WTC11 (cell line): ENCODE measurements around the gene AOX1. TPM values are rescaled to one million over a fixed set of nuclear protein-coding genes. Genes with fewer than 3 reads are reported as not detected.

Source experiments
- ATAC-seq: fragments of 200-7000 bp; cut with Tn5 transposase; 2 replicates; pipeline ENCODE4 v1.10.0; 2021; ENCODE audit warnings: mild to moderate bottlenecking, moderate library complexity
- CTCF ChIA-PET: fragments of 300-600 bp; sonication (Branson Sonifier 250); formaldehyde crosslinking; loops from one replicate; lab custom pipeline; 2021; ENCODE audit warnings: antibody characterized with exemption; lab: Charles Lee
- POLR2A ChIA-PET: fragments of 350-600 bp; sonication (Branson Sonifier 250); formaldehyde crosslinking; loops from one replicate; lab custom pipeline; 2021; ENCODE audit warnings: antibody characterized with exemption; lab: Charles Lee
- DNase-seq: peaks from one replicate; pipeline ENCODE4 v3.0.0; 2021; ENCODE audit warnings: low spot score
- H3K27ac Mint-ChIP-seq: 2 replicates; pipeline ENCODE4 v1.8.0; 2021; ENCODE audit warnings: mixed read lengths
- H3K27me3 Mint-ChIP-seq: 2 replicates; pipeline ENCODE4 v1.8.0; 2021; ENCODE audit warnings: low read depth, mild to moderate bottlenecking, moderate library complexity, mixed read lengths
- H3K36me3 Mint-ChIP-seq: 2 replicates; pipeline ENCODE4 v1.8.0; 2021; ENCODE audit warnings: mixed read lengths
- H3K4me1 Mint-ChIP-seq: 2 replicates; pipeline ENCODE4 v1.8.0; 2022; ENCODE audit warnings: mixed read lengths
- H3K4me3 Mint-ChIP-seq: 2 replicates; pipeline ENCODE4 v1.8.0; 2021; ENCODE audit warnings: mild to moderate bottlenecking, moderate library complexity, mixed read lengths
- H3K9me3 Mint-ChIP-seq: 2 replicates; pipeline ENCODE4 v1.8.0; 2021; ENCODE audit warnings: mixed read lengths
- CREM ChIP-seq: sonication (generic); formaldehyde crosslinking; IDR thresholded peaks from 2 replicates; pipeline ENCODE4 v1.8.1; 2022; ENCODE audit warnings: mild to moderate bottlenecking, missing genetic modification reagents, moderate library complexity
- ELF4 ChIP-seq: sonication (generic); formaldehyde crosslinking; IDR thresholded peaks from 2 replicates; pipeline ENCODE4 v1.8.1; 2022; ENCODE audit warnings: low read depth, mild to moderate bottlenecking, moderate library complexity, missing genetic modification reagents
- EMX1 ChIP-seq: fragments of 250-450 bp; sonication (Bioruptor Pico); IDR thresholded peaks from 2 replicates; pipeline ENCODE4 v1.8.0; 2021; ENCODE audit warnings: mild to moderate bottlenecking
- ETV6 ChIP-seq: sonication (generic); formaldehyde crosslinking; IDR thresholded peaks from 2 replicates; pipeline ENCODE4 v1.8.1; 2022; ENCODE audit warnings: mild to moderate bottlenecking, missing genetic modification reagents
- FOXK1 ChIP-seq: sonication (generic); formaldehyde crosslinking; IDR thresholded peaks from 2 replicates; pipeline ENCODE4 v1.8.0; 2022; ENCODE audit warnings: mild to moderate bottlenecking, moderate library complexity, missing genetic modification reagents
- GRHL2 ChIP-seq: fragments of 250-450 bp; sonication (Bioruptor Pico); IDR thresholded peaks from 2 replicates; pipeline ENCODE4 v1.8.0; 2022; ENCODE audit warnings: mild to moderate bottlenecking, moderate library complexity; ENCODE audit not compliant: insufficient replicate concordance, severe bottlenecking
- IRF2 ChIP-seq: sonication (generic); formaldehyde crosslinking; IDR thresholded peaks from 2 replicates; pipeline ENCODE4 v1.8.0; 2022; ENCODE audit warnings: low read depth, missing genetic modification reagents, borderline replicate concordance
- MYBL2 ChIP-seq: sonication (generic); formaldehyde crosslinking; IDR thresholded peaks from 2 replicates; pipeline ENCODE4 v1.8.1; 2023; ENCODE audit warnings: mild to moderate bottlenecking, moderate library complexity, missing genetic modification reagents
- NFATC4 ChIP-seq: fragments of 250-450 bp; sonication (Bioruptor Pico); IDR thresholded peaks from 2 replicates; pipeline ENCODE4 v1.9.0; 2021; ENCODE audit warnings: mild to moderate bottlenecking
- NFE2L1 ChIP-seq: sonication (generic); formaldehyde crosslinking; IDR thresholded peaks from 2 replicates; pipeline ENCODE4 v1.8.1; 2023; ENCODE audit warnings: missing genetic modification reagents
- NFYB ChIP-seq: sonication (generic); formaldehyde crosslinking; conservative IDR thresholded peaks from 2 replicates; pipeline ENCODE4 v1.8.0; 2022; ENCODE audit warnings: low read depth, missing genetic modification reagents
- NR2C2 ChIP-seq: sonication (generic); formaldehyde crosslinking; IDR thresholded peaks from 2 replicates; pipeline ENCODE4 v1.8.0; 2022; ENCODE audit warnings: mild to moderate bottlenecking, missing genetic modification reagents
- RELA ChIP-seq: sonication (generic); formaldehyde crosslinking; IDR thresholded peaks from 2 replicates; pipeline ENCODE4 v1.8.1; 2022; ENCODE audit warnings: missing genetic modification reagents, mild to moderate bottlenecking, borderline replicate concordance
- SOX15 ChIP-seq: fragments of 250-450 bp; sonication (Bioruptor Pico); IDR thresholded peaks from 2 replicates; pipeline ENCODE4 v1.9.0; 2021; ENCODE audit warnings: mild to moderate bottlenecking
- SP1 ChIP-seq: sonication (generic); formaldehyde crosslinking; conservative IDR thresholded peaks from 2 replicates; pipeline ENCODE4 v1.8.1; 2022; ENCODE audit warnings: missing genetic modification reagents
- TP53 ChIP-seq: sonication (generic); formaldehyde crosslinking; IDR thresholded peaks from 2 replicates; pipeline ENCODE4 v1.8.1; 2023; ENCODE audit warnings: mild to moderate bottlenecking, missing genetic modification reagents
- ZNF317 ChIP-seq: sonication (generic); formaldehyde crosslinking; IDR thresholded peaks from 2 replicates; pipeline ENCODE4 v1.8.1; 2023; ENCODE audit warnings: low read depth, mild to moderate bottlenecking, moderate library complexity, missing genetic modification reagents, borderline replicate concordance
- ZNF396 ChIP-seq: fragments of 250-450 bp; sonication (Bioruptor Pico); IDR thresholded peaks from 2 replicates; pipeline ENCODE4 v1.8.0; 2021; ENCODE audit warnings: mild to moderate bottlenecking, moderate library complexity, borderline replicate concordance
- total RNA-seq: library from RNA; stranded (reverse); gene quantifications from 3 replicates; pipeline ENCODE4 v1.2.3, GENCODE V29; 2021
- TF ChIP-seq, protein P1 (sequence below): sonication (generic); formaldehyde crosslinking; IDR thresholded peaks from 2 replicates; pipeline ENCODE4 v1.8.0; 2022; ENCODE audit warnings: missing genetic modification reagents
- TF ChIP-seq, protein P2 (sequence below): sonication (generic); formaldehyde crosslinking; conservative IDR thresholded peaks from 2 replicates; pipeline ENCODE4 v1.8.1; 2022; ENCODE audit warnings: mild to moderate bottlenecking, missing genetic modification reagents
- TF ChIP-seq, protein P3 (sequence below): sonication (generic); formaldehyde crosslinking; IDR thresholded peaks from 2 replicates; pipeline ENCODE4 v1.8.1; 2022; ENCODE audit warnings: mild to moderate bottlenecking, moderate library complexity, missing genetic modification reagents
- TF ChIP-seq, protein P4 (sequence below): sonication (generic); formaldehyde crosslinking; IDR thresholded peaks from 2 replicates; pipeline ENCODE4 v1.8.1; 2022; ENCODE audit warnings: low read depth, missing genetic modification reagents, borderline replicate concordance
- TF ChIP-seq, protein P5 (sequence below): sonication (generic); formaldehyde crosslinking; IDR thresholded peaks from 2 replicates; pipeline ENCODE4 v1.8.1; 2022; ENCODE audit warnings: mild to moderate bottlenecking, missing genetic modification reagents, moderate library complexity, borderline replicate concordance
- TF ChIP-seq, protein P6 (sequence below): sonication (generic); formaldehyde crosslinking; IDR thresholded peaks from 2 replicates; pipeline ENCODE4 v1.8.0; 2022; ENCODE audit warnings: mild to moderate bottlenecking, missing genetic modification reagents
- TF ChIP-seq, protein P7 (sequence below): sonication (generic); formaldehyde crosslinking; IDR thresholded peaks from 2 replicates; pipeline ENCODE4 v1.8.1; 2023; ENCODE audit warnings: mild to moderate bottlenecking, missing genetic modification reagents, moderate library complexity

AOX1 gene
- total RNA-seq, 1 experiment from 2014 or later = 4.8 TPM

DNA sequence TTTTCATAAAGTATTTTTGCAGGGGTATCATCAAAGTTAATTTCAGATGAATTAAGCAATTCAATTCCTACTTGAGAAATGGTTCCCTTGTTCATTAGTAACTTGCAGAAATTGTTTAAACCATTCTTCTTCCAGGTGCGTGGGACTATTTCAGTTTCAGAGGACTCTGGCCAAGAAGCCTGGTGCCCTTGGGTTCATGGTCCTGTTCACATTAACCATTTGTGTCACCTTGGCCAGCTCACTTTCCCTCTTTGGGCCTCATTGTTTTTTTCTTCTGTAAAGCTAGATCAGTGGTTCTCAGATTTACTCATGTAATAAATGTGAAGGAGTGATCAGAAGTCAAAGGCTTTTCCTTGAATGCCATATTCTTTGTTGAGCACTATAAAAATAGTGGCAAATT is 113.5 kb downstream of the AOX1 start:
- Mint-ChIP-seq H3K36me3 (no peaks in the 10 kb centered on the region), H3K27ac (no peak overlapping the region), H3K4me1 (peaks cover 5% of the 10 kb centered on the region; the same call in 1 of the 2 replicates), H3K4me3 (no peak overlapping the region), H3K9me3 (no peaks in the 10 kb centered on the region), H3K27me3 (no peaks in the 10 kb centered on the region)
- no peak for ATAC-seq
- no peak for TF ChIP-seq NFYB
- TF ChIP-seq NFATC4 (CRISPR knock-in tag) = no peak
- TF ChIP-seq NFE2L1 (CRISPR knock-in tag) = no peak
- TF ChIP-seq, protein P1, sequence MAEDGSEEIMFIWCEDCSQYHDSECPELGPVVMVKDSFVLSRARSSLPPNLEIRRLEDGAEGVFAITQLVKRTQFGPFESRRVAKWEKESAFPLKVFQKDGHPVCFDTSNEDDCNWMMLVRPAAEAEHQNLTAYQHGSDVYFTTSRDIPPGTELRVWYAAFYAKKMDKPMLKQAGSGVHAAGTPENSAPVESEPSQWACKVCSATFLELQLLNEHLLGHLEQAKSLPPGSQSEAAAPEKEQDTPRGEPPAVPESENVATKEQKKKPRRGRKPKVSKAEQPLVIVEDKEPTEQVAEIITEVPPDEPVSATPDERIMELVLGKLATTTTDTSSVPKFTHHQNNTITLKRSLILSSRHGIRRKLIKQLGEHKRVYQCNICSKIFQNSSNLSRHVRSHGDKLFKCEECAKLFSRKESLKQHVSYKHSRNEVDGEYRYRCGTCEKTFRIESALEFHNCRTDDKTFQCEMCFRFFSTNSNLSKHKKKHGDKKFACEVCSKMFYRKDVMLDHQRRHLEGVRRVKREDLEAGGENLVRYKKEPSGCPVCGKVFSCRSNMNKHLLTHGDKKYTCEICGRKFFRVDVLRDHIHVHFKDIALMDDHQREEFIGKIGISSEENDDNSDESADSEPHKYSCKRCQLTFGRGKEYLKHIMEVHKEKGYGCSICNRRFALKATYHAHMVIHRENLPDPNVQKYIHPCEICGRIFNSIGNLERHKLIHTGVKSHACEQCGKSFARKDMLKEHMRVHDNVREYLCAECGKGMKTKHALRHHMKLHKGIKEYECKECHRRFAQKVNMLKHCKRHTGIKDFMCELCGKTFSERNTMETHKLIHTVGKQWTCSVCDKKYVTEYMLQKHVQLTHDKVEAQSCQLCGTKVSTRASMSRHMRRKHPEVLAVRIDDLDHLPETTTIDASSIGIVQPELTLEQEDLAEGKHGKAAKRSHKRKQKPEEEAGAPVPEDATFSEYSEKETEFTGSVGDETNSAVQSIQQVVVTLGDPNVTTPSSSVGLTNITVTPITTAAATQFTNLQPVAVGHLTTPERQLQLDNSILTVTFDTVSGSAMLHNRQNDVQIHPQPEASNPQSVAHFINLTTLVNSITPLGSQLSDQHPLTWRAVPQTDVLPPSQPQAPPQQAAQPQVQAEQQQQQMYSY (CRISPR knock-in tag) = no peak
- TF ChIP-seq, protein P2, sequence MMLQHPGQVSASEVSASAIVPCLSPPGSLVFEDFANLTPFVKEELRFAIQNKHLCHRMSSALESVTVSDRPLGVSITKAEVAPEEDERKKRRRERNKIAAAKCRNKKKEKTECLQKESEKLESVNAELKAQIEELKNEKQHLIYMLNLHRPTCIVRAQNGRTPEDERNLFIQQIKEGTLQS (CRISPR knock-in tag) = no peak
- DNase-seq = no peak
- ChIA-PET CTCF (interaction anchor here (1.6 kb wide), 1 partner anchor 14 kb away, joined by 4 read pairs; no protein-coding TSS in a partner anchor), POLR2A (no interaction called here)

DNA sequence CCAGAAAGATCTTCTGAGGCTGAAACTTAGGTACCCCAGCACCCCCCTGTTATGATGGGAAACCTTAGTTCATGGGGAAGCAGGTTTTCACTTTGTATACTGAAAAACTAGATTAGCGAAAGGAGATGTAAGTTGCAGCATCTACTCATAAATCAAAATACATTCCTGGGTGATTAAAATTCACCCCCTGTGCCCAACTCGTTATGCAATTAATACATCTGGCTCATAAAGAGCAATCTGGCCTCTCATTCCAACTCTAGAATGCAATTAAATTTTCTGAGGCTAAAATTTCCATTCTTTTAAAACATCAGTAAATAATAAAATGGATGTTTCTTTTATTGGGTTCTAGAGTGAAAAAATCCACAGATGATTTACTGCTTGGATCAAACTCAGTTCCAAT is 115.0 kb downstream of the AOX1 start:
- Mint-ChIP-seq H3K36me3 (no peaks in the 10 kb centered on the region), H3K27ac (no peak overlapping the region), H3K27me3 (no peaks in the 10 kb centered on the region), H3K4me3 (no peak overlapping the region), H3K9me3 (no peaks in the 10 kb centered on the region), H3K4me1 (peaks cover 11% of the 10 kb centered on the region)
- DNase-seq (no peak), ATAC-seq (no peak)
- CTCF ChIA-PET = interaction anchor here (5.5 kb wide), 1 partner anchor 218 kb away, joined by 40 read pairs; no protein-coding TSS in a partner anchor
- no peak for TF ChIP-seq GRHL2 (CRISPR knock-in tag)
- no peak for TF ChIP-seq FOXK1
- TF ChIP-seq RELA (CRISPR knock-in tag) = no peak
- no peak for TF ChIP-seq ZNF396 (CRISPR knock-in tag)
- no peak for TF ChIP-seq IRF2
- POLR2A ChIA-PET = no interaction called here

DNA sequence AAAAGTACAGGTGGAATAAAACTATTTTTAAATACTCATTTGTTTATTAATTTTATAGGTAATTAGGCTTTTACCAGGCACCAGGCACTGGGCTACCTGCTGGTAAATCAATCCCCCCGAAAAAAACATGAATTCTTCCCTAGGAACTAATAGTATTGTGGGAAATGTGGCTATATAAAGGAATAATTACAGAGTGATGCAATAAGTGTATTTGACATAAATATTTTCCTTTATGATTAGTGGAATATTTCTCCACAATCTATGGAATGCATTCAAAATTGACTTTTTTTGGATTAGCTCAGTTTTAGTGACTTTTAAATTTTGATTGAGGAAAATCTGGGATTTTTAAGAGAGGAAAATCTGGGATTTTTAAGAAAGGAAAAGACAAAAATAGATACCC is 116.2 kb downstream of the AOX1 start:
- no peaks in the 10 kb centered on the region for H3K9me3 Mint-ChIP-seq
- TF ChIP-seq, protein P3, sequence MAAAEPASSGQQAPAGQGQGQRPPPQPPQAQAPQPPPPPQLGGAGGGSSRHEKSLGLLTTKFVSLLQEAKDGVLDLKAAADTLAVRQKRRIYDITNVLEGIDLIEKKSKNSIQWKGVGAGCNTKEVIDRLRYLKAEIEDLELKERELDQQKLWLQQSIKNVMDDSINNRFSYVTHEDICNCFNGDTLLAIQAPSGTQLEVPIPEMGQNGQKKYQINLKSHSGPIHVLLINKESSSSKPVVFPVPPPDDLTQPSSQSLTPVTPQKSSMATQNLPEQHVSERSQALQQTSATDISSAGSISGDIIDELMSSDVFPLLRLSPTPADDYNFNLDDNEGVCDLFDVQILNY = no peak
- TF ChIP-seq CREM (CRISPR knock-in tag) = no peak
- no peak for TF ChIP-seq NR2C2 (CRISPR knock-in tag)
- TF ChIP-seq FOXK1 = no peak
- TF ChIP-seq, protein P4, sequence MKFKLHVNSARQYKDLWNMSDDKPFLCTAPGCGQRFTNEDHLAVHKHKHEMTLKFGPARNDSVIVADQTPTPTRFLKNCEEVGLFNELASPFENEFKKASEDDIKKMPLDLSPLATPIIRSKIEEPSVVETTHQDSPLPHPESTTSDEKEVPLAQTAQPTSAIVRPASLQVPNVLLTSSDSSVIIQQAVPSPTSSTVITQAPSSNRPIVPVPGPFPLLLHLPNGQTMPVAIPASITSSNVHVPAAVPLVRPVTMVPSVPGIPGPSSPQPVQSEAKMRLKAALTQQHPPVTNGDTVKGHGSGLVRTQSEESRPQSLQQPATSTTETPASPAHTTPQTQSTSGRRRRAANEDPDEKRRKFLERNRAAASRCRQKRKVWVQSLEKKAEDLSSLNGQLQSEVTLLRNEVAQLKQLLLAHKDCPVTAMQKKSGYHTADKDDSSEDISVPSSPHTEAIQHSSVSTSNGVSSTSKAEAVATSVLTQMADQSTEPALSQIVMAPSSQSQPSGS = no peak
- no peak for TF ChIP-seq MYBL2
- TF ChIP-seq EMX1 = no peak
- TF ChIP-seq, protein P5, sequence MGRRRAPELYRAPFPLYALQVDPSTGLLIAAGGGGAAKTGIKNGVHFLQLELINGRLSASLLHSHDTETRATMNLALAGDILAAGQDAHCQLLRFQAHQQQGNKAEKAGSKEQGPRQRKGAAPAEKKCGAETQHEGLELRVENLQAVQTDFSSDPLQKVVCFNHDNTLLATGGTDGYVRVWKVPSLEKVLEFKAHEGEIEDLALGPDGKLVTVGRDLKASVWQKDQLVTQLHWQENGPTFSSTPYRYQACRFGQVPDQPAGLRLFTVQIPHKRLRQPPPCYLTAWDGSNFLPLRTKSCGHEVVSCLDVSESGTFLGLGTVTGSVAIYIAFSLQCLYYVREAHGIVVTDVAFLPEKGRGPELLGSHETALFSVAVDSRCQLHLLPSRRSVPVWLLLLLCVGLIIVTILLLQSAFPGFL = no peak
- TF ChIP-seq SP1 (CRISPR knock-in tag) = no peak
- TF ChIP-seq SOX15 (CRISPR knock-in tag) = no peak
- TF ChIP-seq ZNF317 (CRISPR knock-in tag) = no peak
- TF ChIP-seq TP53 (CRISPR knock-in tag) = no peak
- TF ChIP-seq ETV6 (CRISPR knock-in tag) = no peak
- TF ChIP-seq, protein P6, sequence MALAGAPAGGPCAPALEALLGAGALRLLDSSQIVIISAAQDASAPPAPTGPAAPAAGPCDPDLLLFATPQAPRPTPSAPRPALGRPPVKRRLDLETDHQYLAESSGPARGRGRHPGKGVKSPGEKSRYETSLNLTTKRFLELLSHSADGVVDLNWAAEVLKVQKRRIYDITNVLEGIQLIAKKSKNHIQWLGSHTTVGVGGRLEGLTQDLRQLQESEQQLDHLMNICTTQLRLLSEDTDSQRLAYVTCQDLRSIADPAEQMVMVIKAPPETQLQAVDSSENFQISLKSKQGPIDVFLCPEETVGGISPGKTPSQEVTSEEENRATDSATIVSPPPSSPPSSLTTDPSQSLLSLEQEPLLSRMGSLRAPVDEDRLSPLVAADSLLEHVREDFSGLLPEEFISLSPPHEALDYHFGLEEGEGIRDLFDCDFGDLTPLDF (CRISPR knock-in tag) = no peak
- no peak for TF ChIP-seq ELF4 (CRISPR knock-in tag)
- TF ChIP-seq, protein P7, sequence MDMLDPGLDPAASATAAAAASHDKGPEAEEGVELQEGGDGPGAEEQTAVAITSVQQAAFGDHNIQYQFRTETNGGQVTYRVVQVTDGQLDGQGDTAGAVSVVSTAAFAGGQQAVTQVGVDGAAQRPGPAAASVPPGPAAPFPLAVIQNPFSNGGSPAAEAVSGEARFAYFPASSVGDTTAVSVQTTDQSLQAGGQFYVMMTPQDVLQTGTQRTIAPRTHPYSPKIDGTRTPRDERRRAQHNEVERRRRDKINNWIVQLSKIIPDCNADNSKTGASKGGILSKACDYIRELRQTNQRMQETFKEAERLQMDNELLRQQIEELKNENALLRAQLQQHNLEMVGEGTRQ (CRISPR knock-in tag) = no peak
- TF ChIP-seq, all 79 proteins: peak for 0
- Mint-ChIP-seq H3K27me3 (no peaks in the 10 kb centered on the region), H3K4me1 (peaks cover 17% of the 10 kb centered on the region), H3K36me3 (no peaks in the 10 kb centered on the region), H3K27ac (no peak overlapping the region), H3K4me3 (no peak overlapping the region)
- ATAC-seq = no peak
- ChIA-PET POLR2A (no interaction called here), CTCF (interaction anchor here (0.9 to 5.5 kb wide), 4 partner anchors 34 to 728 kb away, joined by 3 to 40 read pairs (median 6); no protein-coding TSS in a partner anchor)
- no peak for DNase-seq
